IgD-negative memory B cell (primary cell): ENCODE measurements around the gene IMPDH1. TPM values are rescaled to one million over a fixed set of nuclear protein-coding genes. Genes with fewer than 3 reads are reported as not detected.
A peak's percentile ranks its signal among the peaks of the same experiment; 100 is the strongest.

Source experiments
- H3K27ac Mint-ChIP-seq, 3 donors: one replicate each; pipeline ENCODE4 v1.8.0; 2020 to 2022; ENCODE audit warnings: mild to moderate bottlenecking in 3 of 3, mixed read lengths in 3 of 3, moderate library complexity in 1 of 3
- H3K27me3 Mint-ChIP-seq: one replicate; pipeline ENCODE4 v1.8.0; 2021; ENCODE audit warnings: mixed read lengths
- H3K36me3 Mint-ChIP-seq: one replicate; pipeline ENCODE4 v1.8.0; 2020; ENCODE audit warnings: mild to moderate bottlenecking, mixed read lengths
- H3K4me1 Mint-ChIP-seq, 3 donors: one replicate each; pipeline ENCODE4 v1.8.0; 2020 to 2022; ENCODE audit warnings: mixed read lengths in 3 of 3, mild to moderate bottlenecking in 1 of 3
- H3K4me3 Mint-ChIP-seq, 4 donors: one replicate each; pipeline ENCODE4 v1.8.0; 2020 to 2022; ENCODE audit warnings: mild to moderate bottlenecking in 4 of 4, mixed read lengths in 4 of 4, moderate library complexity in 3 of 4
- H3K9me3 Mint-ChIP-seq, 3 donors: one replicate each; pipeline ENCODE4 v1.8.0; 2020 to 2021; ENCODE audit warnings: mixed read lengths in 3 of 3, mild to moderate bottlenecking in 1 of 3
- polyA plus RNA-seq: library from polyadenylated mRNA; unstranded; fragments of 300-500 nt; fragmentation: Illumina TruSeq; gene quantifications from one replicate; pipeline ENCODE4 v1.2.3, GENCODE V29; 2021

The IMPDH1 gene
- polyA plus RNA-seq, 1 donor from 2014 or later: 58.6 TPM

DNA sequence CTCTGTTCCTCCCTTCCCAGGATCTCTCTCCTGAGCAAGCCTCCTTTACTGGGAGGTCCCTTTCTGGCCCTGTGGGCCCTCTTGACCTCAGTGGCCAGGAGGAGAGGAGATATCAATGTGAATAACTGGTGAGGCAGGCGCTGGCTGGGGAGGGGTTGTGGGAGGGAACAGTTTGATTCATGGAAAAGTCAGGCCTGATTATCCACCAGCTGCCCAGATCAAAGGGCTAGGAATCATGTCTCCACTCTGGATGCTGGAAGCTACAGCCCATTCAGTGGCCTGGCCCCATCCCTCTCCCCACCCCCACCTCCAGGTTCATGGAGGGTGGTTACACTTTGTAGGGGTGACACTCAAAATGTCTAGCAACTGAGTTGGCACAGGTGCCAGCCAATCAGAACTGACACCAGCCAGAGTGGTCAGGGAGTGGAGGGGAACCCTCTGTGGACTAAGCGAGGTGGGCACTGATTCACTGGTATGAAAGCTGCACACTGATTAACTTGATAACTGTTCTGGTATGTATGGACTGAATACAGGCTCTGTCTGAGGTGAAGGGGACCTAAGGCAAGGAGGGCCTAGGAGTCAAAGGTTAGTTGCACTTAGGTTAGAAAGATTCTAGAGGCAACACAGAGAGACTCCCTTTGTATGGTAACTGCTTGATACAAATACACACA is 53.1 kb downstream of the IMPDH1 start:
- Mint-ChIP-seq H3K27ac (no peak overlapping the region), H3K4me1 (peaks cover 0 to 5% (median 0%) of the 10 kb centered on the region in 3 donors), H3K27me3 (peaks cover 27% of the 10 kb centered on the region), H3K4me3 (peak overlapping the region in 1 of 4 donors; percentile 9), H3K36me3 (no peaks in the 10 kb centered on the region), H3K9me3 (no peaks in the 10 kb centered on the region)

DNA sequence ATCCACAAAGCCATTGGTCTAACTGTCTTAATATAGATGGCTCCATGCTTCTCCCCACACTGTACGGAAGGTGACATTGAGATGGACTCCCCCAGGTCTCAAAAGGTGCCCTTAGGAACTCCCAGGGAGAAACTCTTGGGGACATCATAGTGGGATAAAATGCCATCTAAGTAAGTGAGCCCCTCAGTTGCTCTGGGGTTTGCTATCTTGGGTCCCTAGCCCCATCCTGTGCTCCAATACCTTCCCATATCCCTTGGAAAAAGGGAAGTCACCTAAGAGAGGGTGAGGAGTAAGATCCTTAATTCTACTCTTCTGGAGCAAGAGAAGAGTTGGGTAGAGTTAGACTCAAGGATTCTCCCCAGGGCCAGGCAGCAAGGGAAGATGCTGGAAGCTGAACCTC is 56.2 kb downstream of the IMPDH1 start:
- Mint-ChIP-seq H3K4me3 (peak overlapping the region in 1 of 4 donors; percentile 58), H3K36me3 (peaks cover 2% of the 10 kb centered on the region), H3K4me1 (peaks cover 0 to 2% (median 1%) of the 10 kb centered on the region in 3 donors), H3K9me3 (no peaks in the 10 kb centered on the region), H3K27ac (no peak overlapping the region), H3K27me3 (peaks cover 27% of the 10 kb centered on the region)

DNA sequence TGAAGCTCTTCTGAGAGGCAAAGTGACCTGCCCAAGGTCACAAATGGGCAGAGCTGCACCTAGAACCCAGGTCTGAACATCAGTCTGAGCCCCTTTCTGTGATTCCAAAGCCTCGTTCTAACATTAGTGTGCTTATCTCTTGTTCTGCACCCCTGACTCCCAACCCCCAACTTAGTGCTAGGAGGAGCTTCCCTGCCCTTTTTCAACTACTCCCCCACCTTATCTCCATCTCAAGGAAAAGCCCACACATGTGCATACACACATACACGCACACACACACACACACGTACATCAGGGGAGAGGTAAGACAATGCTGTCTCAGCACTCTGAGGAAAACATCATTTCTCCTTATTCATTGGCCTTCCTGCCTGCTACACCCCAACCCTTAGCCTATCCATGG is 56.6 kb downstream of the IMPDH1 start:
- H3K36me3 Mint-ChIP-seq: peaks cover 2% of the 10 kb centered on the region
- peak overlapping the region in 1 of 4 donors; percentile 58 for H3K4me3 Mint-ChIP-seq

DNA sequence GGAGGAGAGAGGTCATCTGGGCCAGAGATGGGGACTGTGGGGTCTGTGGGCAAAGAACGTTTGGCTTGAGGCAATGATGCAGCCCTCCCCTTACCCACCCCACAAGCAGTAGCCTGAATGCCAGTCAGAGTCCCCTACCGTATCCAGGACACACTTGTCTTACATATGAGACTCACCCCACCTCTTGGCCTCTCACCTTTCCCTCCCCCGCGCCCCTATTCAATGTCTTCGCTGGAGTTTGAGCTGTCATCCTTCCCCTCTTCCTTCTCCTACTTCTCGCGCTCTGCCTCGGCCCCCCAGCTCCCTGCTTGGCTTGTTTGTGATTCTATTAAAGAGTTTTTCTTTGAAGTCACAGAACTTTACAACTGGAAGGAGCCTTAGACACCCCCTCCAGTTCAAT is 57.1 kb downstream of the IMPDH1 start:
- Mint-ChIP-seq H3K9me3 (no peaks in the 10 kb centered on the region), H3K36me3 (peaks cover 2% of the 10 kb centered on the region), H3K27ac (no peak overlapping the region), H3K4me1 (peaks cover 0 to 2% (median 1%) of the 10 kb centered on the region in 3 donors), H3K27me3 (peaks cover 30% of the 10 kb centered on the region), H3K4me3 (peak overlapping the region in 1 of 4 donors; percentile 46)

More for the DNA sequence above, 56.6 kb downstream of the IMPDH1 start:
- peaks cover 29% of the 10 kb centered on the region for H3K27me3 Mint-ChIP-seq
- H3K9me3 Mint-ChIP-seq: no peaks in the 10 kb centered on the region
- no peak overlapping the region for H3K27ac Mint-ChIP-seq
- H3K4me1 Mint-ChIP-seq: peaks cover 0 to 2% (median 1%) of the 10 kb centered on the region in 3 donors

DNA sequence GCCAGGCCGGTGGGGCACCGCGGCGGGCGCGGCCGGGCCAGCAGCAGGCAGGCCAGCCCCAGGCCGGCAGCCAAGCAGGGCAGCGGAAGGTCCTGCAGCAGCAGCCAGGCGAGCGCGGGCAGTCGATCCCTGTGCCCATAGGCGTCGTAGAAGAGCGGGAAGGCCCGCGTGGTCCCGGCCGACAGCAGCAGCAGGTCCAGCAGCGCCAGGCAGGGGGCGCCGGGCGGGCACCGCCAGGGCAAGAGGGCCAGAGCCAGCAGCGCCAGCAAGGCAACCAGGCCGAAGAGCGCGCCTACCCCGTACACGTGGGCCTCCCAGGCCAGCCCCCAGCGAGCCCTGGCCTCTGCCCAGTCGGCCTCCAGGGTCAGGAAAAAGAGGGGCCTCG is 57.6 kb downstream of the IMPDH1 start:
- Mint-ChIP-seq H3K9me3 (no peaks in the 10 kb centered on the region), H3K4me1 (peaks cover 0 to 2% (median 1%) of the 10 kb centered on the region in 3 donors), H3K27me3 (peaks cover 32% of the 10 kb centered on the region), H3K36me3 (peaks cover 2% of the 10 kb centered on the region), H3K4me3 (no peak overlapping the region), H3K27ac (no peak overlapping the region)

DNA sequence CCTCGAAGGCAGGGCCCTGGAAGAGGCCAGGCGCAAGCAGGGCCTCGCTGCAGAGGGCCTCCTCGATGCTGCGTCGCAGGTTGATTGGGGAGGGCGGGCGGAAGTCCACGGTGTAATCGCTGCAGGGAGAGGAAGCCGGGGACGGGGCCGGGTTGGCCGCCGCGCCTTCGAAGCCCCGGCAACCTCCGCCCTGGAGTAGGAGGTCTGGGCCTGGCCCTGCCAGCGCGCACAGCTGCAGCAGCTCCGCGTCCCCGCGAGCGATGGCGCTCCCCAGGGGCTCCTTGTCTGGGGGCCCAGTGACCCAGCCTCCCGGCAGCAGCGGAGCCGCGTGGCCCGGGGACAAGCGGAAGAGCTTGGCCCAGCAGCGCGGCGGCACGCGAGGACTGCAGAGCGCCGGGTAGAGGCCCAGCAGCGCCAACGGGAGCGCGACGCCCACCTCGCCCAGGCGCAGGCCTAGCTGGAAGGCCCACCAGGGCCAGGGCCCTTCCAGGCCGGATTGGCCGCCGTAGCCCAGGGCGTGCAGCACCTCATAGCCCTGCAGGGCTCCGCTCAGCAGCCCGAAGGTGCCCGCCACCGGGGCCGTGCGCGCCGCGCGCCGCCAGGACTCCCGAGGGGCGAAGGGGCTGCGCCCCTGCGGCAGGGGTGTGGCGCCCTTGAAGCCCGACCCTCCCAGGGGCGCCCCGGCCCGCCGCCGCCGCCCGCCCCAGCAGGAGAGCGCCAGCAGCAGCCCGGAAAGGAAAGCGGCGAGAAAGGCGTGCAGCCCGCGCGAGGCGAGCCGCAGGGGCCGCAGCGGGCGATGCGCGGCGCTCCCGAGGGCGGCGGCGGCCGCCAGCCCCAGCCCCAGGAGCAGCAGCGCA is 58.3 kb downstream of the IMPDH1 start:
- H3K27ac Mint-ChIP-seq: no peak overlapping the region
- peaks cover 0 to 2% (median 1%) of the 10 kb centered on the region in 3 donors for H3K4me1 Mint-ChIP-seq
- no peaks in the 10 kb centered on the region for H3K9me3 Mint-ChIP-seq
- peaks cover 2% of the 10 kb centered on the region for H3K36me3 Mint-ChIP-seq
- peaks cover 32% of the 10 kb centered on the region for H3K27me3 Mint-ChIP-seq
- H3K4me3 Mint-ChIP-seq: peak overlapping the region in 1 of 4 donors; percentile 73

DNA sequence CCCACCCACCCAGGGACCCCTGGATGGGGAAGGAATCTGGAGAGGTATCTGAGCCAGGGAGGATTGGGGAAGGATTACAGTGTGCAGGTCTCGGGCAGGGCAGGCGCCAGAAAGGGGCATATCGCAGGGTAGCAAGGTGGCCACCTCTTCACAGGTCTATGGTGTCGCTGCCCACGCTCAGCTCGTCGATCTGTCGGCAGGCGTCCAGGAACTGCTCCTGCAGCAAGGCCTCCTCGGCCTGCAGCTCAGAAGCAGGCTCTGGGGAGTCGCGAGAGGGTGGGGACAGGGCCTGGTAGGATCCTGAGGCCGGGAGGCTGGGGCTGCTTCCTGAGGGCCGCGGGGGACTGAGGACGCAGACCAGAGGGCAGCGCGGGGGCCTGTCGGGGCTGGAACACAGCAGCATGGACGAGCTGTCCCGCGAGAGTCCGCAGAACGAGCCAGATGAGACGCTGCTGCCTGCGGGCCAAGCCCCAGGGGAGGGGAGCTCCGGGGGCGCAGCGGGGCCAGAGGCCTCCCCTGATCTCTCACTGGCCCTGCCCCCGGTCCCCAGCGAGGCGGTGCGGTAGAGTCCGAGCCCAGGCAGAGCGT is 59.0 kb downstream of the IMPDH1 start:
- Mint-ChIP-seq H3K4me1 (peaks cover 0 to 2% (median 1%) of the 10 kb centered on the region in 3 donors), H3K27ac (no peak overlapping the region), H3K27me3 (peaks cover 32% of the 10 kb centered on the region), H3K36me3 (peaks cover 2% of the 10 kb centered on the region), H3K4me3 (peak overlapping the region in 3 of 4 donors; percentile 16 to 73 (median 45)), H3K9me3 (no peaks in the 10 kb centered on the region)

DNA sequence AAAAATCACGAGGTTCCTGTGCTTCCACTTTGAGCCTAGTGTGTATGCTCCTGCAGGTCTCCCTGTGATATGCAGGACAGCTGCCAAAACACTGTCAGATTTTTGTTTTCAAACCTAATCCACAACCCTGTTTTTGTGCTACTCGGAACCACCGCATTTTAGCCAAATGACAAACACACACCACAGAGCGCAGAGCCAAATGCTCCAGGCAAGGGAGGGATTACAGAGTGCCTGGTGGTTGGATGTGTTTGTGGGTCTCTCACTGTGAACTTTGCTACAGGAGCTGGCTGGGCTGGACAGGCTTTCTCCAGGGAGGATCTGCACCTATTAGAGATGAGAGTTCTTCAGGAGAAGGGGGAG is 60.3 kb downstream of the IMPDH1 start:
- H3K9me3 Mint-ChIP-seq: no peaks in the 10 kb centered on the region

DNA sequence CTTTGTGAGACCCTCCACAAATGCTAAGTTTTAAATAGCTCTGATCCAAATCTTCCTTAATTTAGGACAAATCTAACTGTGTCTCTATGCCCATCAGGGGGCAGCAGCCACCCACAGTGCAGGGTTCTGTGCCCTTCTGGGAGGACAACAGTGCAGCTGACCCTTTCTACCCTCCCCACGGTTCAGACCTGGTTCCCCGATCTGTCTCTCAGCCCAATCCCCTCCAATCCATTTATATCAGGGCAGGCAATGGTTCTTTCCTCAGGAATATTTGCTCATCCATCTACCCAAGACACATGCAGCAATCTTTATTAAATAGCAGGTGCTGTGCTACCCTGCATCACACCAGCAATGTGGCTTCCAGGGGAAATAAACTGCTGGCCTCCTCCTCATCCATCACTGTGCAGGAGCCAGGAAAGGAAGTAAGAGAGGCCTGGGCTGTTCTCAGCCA is 62.1 kb downstream of the IMPDH1 start:
- Mint-ChIP-seq H3K9me3 (no peaks in the 10 kb centered on the region), H3K4me1 (peaks cover 7 to 10% (median 10%) of the 10 kb centered on the region in 3 donors), H3K4me3 (peak overlapping the region in 1 of 4 donors; percentile 6), H3K36me3 (peaks cover 2% of the 10 kb centered on the region), H3K27ac (no peak overlapping the region), H3K27me3 (peaks cover 16% of the 10 kb centered on the region)

More for the DNA sequence above, 60.3 kb downstream of the IMPDH1 start:
- Mint-ChIP-seq H3K4me3 (peak overlapping the region in 1 of 4 donors; percentile 42), H3K4me1 (peaks cover 0 to 2% (median 1%) of the 10 kb centered on the region in 3 donors), H3K27me3 (peaks cover 28% of the 10 kb centered on the region), H3K27ac (peak overlapping the region in 1 of 3 donors; percentile 17), H3K36me3 (peaks cover 2% of the 10 kb centered on the region)

DNA sequence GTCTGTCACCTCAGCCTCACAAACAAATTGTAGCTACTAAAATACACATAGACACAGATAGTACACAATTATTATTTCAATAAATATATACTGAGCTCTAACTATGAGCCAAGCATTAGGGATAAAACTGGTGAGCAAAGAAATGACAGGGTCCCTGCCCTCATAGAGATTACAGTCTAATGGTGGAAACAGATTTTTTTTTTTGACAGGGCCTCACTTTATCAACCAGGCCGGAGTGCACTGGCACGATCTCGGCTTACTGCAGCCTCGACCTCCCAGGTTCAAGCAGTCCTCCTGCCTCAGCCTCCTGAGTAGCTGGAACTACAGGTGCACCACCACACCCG is 65.4 kb downstream of the IMPDH1 start:
- Mint-ChIP-seq H3K27me3 (peaks cover 12% of the 10 kb centered on the region), H3K9me3 (no peaks in the 10 kb centered on the region)

DNA sequence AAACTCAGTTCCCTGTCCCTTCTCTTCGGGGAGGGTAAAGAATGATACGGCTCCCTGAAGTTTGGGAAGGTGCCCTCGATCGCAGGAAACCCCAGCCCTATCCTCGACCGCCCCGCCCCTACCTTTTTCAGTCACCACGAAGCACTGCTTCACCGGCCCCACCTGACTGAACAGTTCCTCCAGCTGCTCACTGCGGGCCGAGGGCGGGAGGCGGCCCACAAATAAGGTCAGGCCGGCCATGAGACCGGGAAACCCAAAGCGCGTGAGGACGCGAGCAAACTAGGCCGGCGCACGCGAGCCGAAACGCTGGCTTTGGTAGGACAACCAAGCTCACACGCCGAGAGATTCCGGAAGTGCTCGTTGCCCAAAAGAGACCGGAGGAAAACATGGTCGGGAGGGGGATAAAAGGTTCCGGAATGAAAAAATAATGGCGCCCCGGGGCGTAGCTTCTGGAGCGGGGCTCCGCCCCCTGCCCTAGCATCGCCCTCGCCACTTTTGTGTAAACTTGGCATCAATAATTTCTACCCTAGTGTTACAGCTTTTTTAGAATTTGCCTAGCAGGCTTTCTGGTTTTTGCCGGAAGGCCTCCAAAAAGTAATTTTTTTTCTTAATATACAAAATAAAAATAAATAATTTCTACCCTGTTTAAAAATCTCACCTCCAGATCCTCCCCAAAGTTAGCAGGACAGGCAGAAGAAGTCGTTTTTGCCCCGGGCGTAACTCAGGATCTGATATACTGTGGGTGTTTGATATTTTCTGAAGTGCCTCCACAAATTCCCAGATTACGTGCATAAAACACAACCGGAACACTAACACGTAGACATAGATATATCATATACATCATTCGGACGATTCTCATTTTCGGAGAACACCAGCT is 66.0 kb downstream of the IMPDH1 start, which contains the start of gene RBM28:
RBM28 (minus strand) TSS at position 355 of the 877 bp plus-strand sequence; CDS start at position 240, 115 bp downstream.
- Mint-ChIP-seq H3K9me3 (no peaks in the 10 kb centered on the region), H3K27ac (peak within 1 kb of the TSS; percentile 90 to 97 (median 95)), H3K36me3 (peaks cover 2% of the 10 kb centered on the region), H3K4me1 (peaks cover 13 to 24% (median 14%) of the 10 kb centered on the region in 3 donors), H3K27me3 (peaks cover 7% of the 10 kb centered on the region), H3K4me3 (peak within 1 kb of the TSS; percentile 95 to 97 (median 96))

More for the DNA sequence above, 65.4 kb downstream of the IMPDH1 start:
- Mint-ChIP-seq H3K4me1 (peaks cover 13 to 24% (median 16%) of the 10 kb centered on the region in 3 donors), H3K4me3 (peak overlapping the region in 3 of 4 donors; percentile 64 to 96 (median 67)), H3K27ac (peak overlapping the region in 1 of 3 donors; percentile 90), H3K36me3 (peaks cover 2% of the 10 kb centered on the region)
